ENCODE measurements around the gene DUSP22. TPM values are rescaled to one million over a fixed set of nuclear protein-coding genes. Genes with fewer than 3 reads are reported as not detected.
A peak's percentile ranks its signal among the peaks of the same experiment; 100 is the strongest.

The DUSP22 gene
- total and polyA plus RNA-seq, 7 donors = 31.6 to 58.0 (median 49.7) TPM

GRCh38 chr6:259901-260508, 32.3 kb upstream of the DUSP22 start:
- Histone ChIP-seq H3K27me3 (ENCODE audit: insufficient read depth in 3 of 3, low read length in 2 of 3) (peaks cover 0 to 3% (median 0%) of the 10 kb centered on the region in 3 donors), H3K27ac (no peak overlapping the region), H3K4me3 (no peak overlapping the region), H3K4me1 (no peaks in the 10 kb centered on the region), H3K9me3 (no peaks in the 10 kb centered on the region), H3K36me3 (ENCODE audit: insufficient read depth in 1 of 2, low read depth in 1 of 2) (no peaks in the 10 kb centered on the region)
- intact Hi-C loops (cut with DNase I) = no loop called here
- 61 to 68% (median 64%) methylated on average over 5 of the region's 5 CpGs for WGBS, 3 donors
- no peak for ATAC-seq
- no peak for DNase-seq
- no peak for TF ChIP-seq CTCF (IDR thresholded peaks at IDR 0.05)

GRCh38 chr6:264626-265025, 27.7 kb upstream of the DUSP22 start:
- Histone ChIP-seq H3K4me1 (no peaks in the 10 kb centered on the region), H3K27me3 (ENCODE audit: insufficient read depth in 3 of 3, low read length in 2 of 3) (peaks cover 0 to 5% (median 0%) of the 10 kb centered on the region in 3 donors), H3K4me3 (no peak overlapping the region), H3K27ac (no peak overlapping the region), H3K9me3 (no peaks in the 10 kb centered on the region), H3K36me3 (ENCODE audit: insufficient read depth in 1 of 2, low read depth in 1 of 2) (no peaks in the 10 kb centered on the region)
- intact Hi-C loops (cut with DNase I) = no loop called here
- no peak for TF ChIP-seq CTCF (IDR thresholded peaks at IDR 0.05)
- DNase-seq = no peak
- ATAC-seq = no peak
- WGBS, 3 donors = 87 to 89% (median 88%) methylated on average over 2 of the region's 2 CpGs

GRCh38 chr6:268394-268935, 23.8 kb upstream of the DUSP22 start:
- DNase-seq (no peak), ATAC-seq (no peak)
- Histone ChIP-seq H3K27ac (no peak overlapping the region), H3K4me3 (no peak overlapping the region), H3K27me3 (ENCODE audit: insufficient read depth in 3 of 3, low read length in 2 of 3) (peaks cover 0 to 5% (median 0%) of the 10 kb centered on the region in 3 donors), H3K9me3 (no peaks in the 10 kb centered on the region), H3K4me1 (no peaks in the 10 kb centered on the region), H3K36me3 (ENCODE audit: insufficient read depth in 1 of 2, low read depth in 1 of 2) (no peaks in the 10 kb centered on the region)
- TF ChIP-seq CTCF (IDR thresholded peaks at IDR 0.05) = no peak
- intact Hi-C loops (cut with DNase I) = no loop called here
- 78 to 82% (median 81%) methylated on average over 5 of the region's 5 CpGs for WGBS, 3 donors

- H3K4me1 ChIP-seq = no peaks in the 10 kb centered on the region
- H3K27ac ChIP-seq = no peak overlapping the region
- ATAC-seq (peak in 2 of 4 donors; percentile 24 to 27), DNase-seq (no peak)
- TF ChIP-seq CTCF (IDR thresholded peaks at IDR 0.05) = no peak
- H3K9me3 ChIP-seq = no peaks in the 10 kb centered on the region
- intact Hi-C loops (cut with DNase I) = no loop called here
- no peaks in the 10 kb centered on the region for H3K36me3 ChIP-seq (ENCODE audit: insufficient read depth in 1 of 2, low read depth in 1 of 2)
- H3K4me3 ChIP-seq = no peak overlapping the region
- 28 to 33% (median 28%) methylated on average over 2 of the region's 2 CpGs for WGBS, 3 donors
- H3K27me3 ChIP-seq (ENCODE audit: insufficient read depth in 3 of 3, low read length in 2 of 3) = peaks cover 0 to 2% (median 0%) of the 10 kb centered on the region in 3 donors
Measured at GRCh38 chr6:273551-274058, 18.7 kb upstream of the DUSP22 start.

All from psoas muscle (tissue), 8 donors.